Activated CD4-positive, alpha-beta T cell treated with anti-CD3 and anti-CD28 coated beads, Interleukin-2, amount 50 U/mL, for 4 hours (primary cell): ENCODE results near the gene CDAN1.
"Not testable (repeated sequence)": the region's sequence is repeated elsewhere in the genome, so short reads cannot be mapped to it uniquely, and the experiment has no call there.

Source experiments
- DNase-seq, 2 experiments: peaks; one replicate each; pipeline ENCODE4 v3.0.0-alpha.2; 2020

CDAN1 gene

GRCh38 chr15:42736793-42737528 is at the start of gene CDAN1:
Gene CDAN1, minus strand, starts transcription at chr15:42737128. Its CDS starts 26 bp downstream, at chr15:42737102.
- peak; percentile 88 to 89 for DNase-seq

GRCh38 chr15:42785569-42785968 is 48.6 kb upstream of the CDAN1 start:
- no peak for DNase-seq

- no peak for DNase-seq
Measured at GRCh38 chr15:42784705-42785104, 47.8 kb upstream of the CDAN1 start.

GRCh38 chr15:42782716-42783115 is 45.8 kb upstream of the CDAN1 start:
- no peak for DNase-seq

- no peak for DNase-seq
Measured at GRCh38 chr15:42775416-42775815, 38.5 kb upstream of the CDAN1 start.

GRCh38 chr15:42772901-42773300 is 36.0 kb upstream of the CDAN1 start:
- no peak for DNase-seq

- DNase-seq = no peak
Measured at GRCh38 chr15:42772144-42772543, 35.2 kb upstream of the CDAN1 start.

GRCh38 chr15:42766109-42766508 is 29.2 kb upstream of the CDAN1 start:
- DNase-seq = not testable (repeated sequence)

- DNase-seq = not testable (repeated sequence)
Measured at GRCh38 chr15:42764154-42764731, 27.3 kb upstream of the CDAN1 start.

- not testable (repeated sequence) for DNase-seq
Measured at GRCh38 chr15:42761813-42762212, 24.9 kb upstream of the CDAN1 start.

- no peak for DNase-seq
Measured at GRCh38 chr15:42760759-42761158, 23.8 kb upstream of the CDAN1 start.

- no peak for DNase-seq
Measured at GRCh38 chr15:42759093-42759492, 22.2 kb upstream of the CDAN1 start.

- no peak for DNase-seq
Measured at GRCh38 chr15:42750306-42750705, 13.4 kb upstream of the CDAN1 start.

GRCh38 chr15:42749266-42749665 is 12.3 kb upstream of the CDAN1 start:
- no peak for DNase-seq

GRCh38 chr15:42744195-42744594 is 7.3 kb upstream of the CDAN1 start:
- no peak for DNase-seq

GRCh38 chr15:42742149-42742548 is 5.2 kb upstream of the CDAN1 start:
- DNase-seq = no peak

GRCh38 chr15:42741710-42742109 is 4.8 kb upstream of the CDAN1 start:
- no peak for DNase-seq

GRCh38 chr15:42737529-42738328 is 801 bp upstream of the CDAN1 start:
- no peak for DNase-seq

- no peak for DNase-seq
Measured at GRCh38 chr15:42736178-42736792, 643 bp downstream of the CDAN1 start.

GRCh38 chr15:42735382-42736165 is 1.4 kb downstream of the CDAN1 start:
- no peak for DNase-seq

- no peak for DNase-seq
Measured at GRCh38 chr15:42734076-42734672, 2.8 kb downstream of the CDAN1 start.

- DNase-seq = no peak
Measured at GRCh38 chr15:42733027-42733426, 3.9 kb downstream of the CDAN1 start.
